GM10248 (cell line): ENCODE measurements around the gene EXOSC2.

ENCODE experiments used
- CTCF ChIA-PET: fragments of 300-600 bp; sonication (Branson Sonifier 250); formaldehyde crosslinking; extraction: SDS; loops from one replicate; lab custom pipeline; 2021; ENCODE audit warnings: antibody characterized with exemption; lab: Yijun Ruan, JAX
- POLR2A ChIA-PET: fragments of 350-650 bp; sonication (Branson Sonifier 250); formaldehyde crosslinking; extraction: SDS; loops from one replicate; lab custom pipeline; 2020; ENCODE audit warnings: antibody characterized with exemption; lab: Yijun Ruan, JAX
- DNase-seq: peaks from one replicate; pipeline ENCODE4 v3.0.0; 2012; ENCODE audit errors: extremely low spot score
- TF ChIP-seq, protein P1 (sequence below): IDR thresholded peaks from 2 replicates; pipeline ENCODE4 v1.5.1; 2012; ENCODE audit warnings: mild to moderate bottlenecking, low read depth; ENCODE audit errors: extremely low read depth, missing control alignments, control extremely low read depth

The EXOSC2 gene

DNA sequence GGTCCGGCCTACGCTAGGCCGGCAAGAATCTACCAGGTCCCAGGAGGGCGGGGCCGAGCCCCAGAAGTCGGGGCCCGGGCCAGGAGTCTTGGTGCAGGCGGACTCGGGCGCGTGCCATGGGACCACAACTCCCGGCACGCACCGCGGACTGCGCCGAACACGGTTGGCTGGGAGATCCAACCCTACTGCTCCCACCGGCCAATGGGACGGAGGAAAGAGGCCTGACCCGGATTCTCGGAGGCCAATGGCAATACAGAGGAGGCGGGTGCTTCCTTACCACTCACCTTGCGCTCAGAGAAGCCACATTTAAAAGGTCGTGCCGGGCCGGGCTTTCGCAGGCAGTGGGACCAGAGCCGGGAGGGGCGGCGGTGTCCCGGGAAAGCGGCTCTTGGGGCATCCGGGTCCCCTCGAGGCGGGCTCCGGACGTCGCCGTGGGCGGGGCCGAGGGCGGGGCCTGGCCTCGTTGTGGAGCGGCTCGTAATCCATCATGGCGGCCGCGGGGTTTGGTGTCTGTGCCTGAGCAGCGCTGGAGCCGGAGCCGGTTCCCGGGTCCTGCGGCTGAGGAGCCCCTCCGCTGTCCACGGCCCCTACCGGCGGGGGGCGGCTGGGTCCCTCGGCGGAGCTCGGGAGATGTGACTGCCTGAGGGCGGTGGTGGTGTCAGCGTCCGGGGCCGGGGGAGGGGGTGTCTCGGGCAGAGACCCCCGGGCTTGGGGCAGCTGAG lies 19.1 kb downstream of the EXOSC2 start:
- DNase-seq: peak; percentile 98
- CTCF ChIA-PET: interaction anchor here (0.8 to 15.1 kb wide), 3 partner anchors 11 to 154 kb away, joined by 3 to 318 read pairs (median 17); no protein-coding TSS in a partner anchor
- POLR2A ChIA-PET: interaction anchor here (0.6 kb wide), 1 partner anchor 19 kb away, joined by 5 read pairs; the partner anchor contains the start of gene EXOSC2
- TF ChIP-seq, protein P1, sequence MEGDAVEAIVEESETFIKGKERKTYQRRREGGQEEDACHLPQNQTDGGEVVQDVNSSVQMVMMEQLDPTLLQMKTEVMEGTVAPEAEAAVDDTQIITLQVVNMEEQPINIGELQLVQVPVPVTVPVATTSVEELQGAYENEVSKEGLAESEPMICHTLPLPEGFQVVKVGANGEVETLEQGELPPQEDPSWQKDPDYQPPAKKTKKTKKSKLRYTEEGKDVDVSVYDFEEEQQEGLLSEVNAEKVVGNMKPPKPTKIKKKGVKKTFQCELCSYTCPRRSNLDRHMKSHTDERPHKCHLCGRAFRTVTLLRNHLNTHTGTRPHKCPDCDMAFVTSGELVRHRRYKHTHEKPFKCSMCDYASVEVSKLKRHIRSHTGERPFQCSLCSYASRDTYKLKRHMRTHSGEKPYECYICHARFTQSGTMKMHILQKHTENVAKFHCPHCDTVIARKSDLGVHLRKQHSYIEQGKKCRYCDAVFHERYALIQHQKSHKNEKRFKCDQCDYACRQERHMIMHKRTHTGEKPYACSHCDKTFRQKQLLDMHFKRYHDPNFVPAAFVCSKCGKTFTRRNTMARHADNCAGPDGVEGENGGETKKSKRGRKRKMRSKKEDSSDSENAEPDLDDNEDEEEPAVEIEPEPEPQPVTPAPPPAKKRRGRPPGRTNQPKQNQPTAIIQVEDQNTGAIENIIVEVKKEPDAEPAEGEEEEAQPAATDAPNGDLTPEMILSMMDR: no peak

DNA sequence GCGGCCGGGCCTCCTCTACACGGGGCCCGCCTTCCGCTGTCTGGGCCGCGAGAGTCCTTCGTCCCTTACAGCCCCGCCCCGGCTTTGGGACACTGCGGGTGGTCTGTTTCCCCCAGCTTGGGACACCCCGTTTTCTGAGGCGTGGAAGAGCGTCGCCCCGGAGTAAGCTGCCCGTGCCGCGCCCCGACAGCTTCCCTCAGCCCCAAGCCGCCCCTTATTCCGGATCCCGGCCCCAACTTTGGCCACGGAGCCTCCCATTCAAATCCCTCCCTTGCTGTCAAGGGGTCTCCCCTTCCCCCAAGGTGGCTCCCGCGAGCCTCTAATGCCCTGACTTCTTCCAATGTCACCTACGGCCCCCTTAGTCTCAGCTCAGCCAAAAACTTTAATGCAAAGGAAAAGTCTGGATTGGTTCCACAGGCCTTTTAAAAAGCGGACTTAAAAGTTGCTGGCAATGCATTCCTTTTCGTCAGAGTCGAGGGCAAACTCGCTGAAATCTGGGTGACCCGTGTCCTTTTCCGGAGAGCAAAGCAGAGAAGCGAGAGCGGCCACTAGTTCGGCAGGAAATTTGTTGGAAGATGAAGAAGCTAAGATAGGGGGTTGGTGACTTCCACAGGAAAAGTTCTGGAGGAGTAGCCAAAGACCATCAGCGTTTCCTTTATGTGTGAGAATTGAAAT lies 19.8 kb downstream of the EXOSC2 start:
- ChIA-PET POLR2A (no interaction called here), CTCF (interaction anchor here (0.8 to 3.0 kb wide), 4 partner anchors 12 to 149 kb away, joined by 3 to 17 read pairs (median 4); no protein-coding TSS in a partner anchor)
- TF ChIP-seq, protein P1: no peak
- DNase-seq: peak; percentile 35

DNA sequence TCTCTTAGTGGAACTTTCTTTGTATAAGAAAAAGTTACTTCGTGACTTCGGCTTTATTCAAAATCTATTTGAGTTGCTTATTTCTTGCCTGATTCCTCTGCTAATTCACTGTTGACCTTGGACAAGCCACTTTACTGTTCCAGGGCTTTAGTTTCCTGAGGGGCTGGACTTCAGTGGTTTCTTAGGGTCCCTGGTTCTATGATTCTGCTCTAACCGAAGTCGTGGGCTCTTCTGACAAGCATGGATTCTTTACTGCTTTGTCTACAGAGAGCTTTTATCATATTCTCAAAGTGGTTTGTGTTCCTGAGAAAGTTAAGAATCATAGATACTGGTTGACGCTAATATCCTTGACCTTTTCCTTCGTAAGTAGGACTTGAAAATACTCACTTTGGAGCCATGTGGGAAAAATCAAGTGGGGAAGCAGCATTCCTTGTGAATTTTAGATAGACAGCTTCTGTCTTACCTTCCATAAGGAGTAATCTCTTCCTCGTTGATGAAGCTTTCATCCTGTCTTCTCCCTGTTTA lies 21.1 kb downstream of the EXOSC2 start:
- TF ChIP-seq, protein P1: no peak
- no peak for DNase-seq
- ChIA-PET CTCF (interaction anchor here (0.7 to 3.0 kb wide), 8 partner anchors 8 to 155 kb away, joined by 3 to 17 read pairs (median 6); no protein-coding TSS in a partner anchor), POLR2A (no interaction called here)

DNA sequence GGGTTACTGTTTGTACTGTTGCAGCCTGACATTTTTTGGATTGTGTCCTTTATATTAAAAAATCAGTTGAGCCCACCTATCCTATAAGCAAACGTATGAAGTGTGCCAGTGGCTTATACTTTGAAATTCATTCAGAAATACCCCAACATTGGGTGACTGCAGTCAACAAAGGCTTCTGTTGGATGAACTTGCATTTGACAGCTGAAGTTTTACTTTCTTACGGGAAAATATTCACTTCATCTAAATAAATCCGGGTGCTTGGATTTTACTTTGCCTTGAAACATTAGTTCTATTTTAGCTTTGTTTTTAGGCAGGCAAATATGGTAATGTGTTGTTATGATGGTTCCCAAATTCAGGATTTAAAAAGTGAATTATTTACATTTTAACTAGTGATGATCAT lies 21.7 kb downstream of the EXOSC2 start:
- DNase-seq: no peak
- ChIA-PET POLR2A (no interaction called here), CTCF (interaction anchor here (0.7 to 3.0 kb wide), 6 partner anchors 8 to 155 kb away, joined by 3 to 17 read pairs (median 7); no protein-coding TSS in a partner anchor)
- TF ChIP-seq, protein P1: no peak

DNA sequence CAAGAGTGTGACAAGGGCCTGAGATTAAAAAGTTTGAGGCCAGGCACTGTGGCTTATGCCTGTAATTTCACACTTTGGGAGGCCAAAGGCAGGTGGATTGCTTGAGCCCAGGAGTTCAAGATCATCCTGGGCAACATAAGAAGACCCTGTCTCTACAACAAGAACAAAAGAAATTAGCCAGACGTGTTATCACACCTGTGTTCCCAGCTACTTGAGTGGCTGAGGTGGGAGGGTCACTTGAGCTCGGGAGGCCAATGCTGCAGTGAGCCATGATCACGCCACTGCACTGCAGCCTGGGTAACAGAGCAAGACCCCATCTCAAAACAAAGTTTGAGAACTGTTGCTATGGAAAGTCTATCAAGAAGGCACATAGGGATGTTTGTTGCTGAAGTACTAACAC lies 25.0 kb downstream of the EXOSC2 start:
- POLR2A ChIA-PET: no interaction called here
- no peak for DNase-seq
- CTCF ChIA-PET: interaction anchor here (1.6 to 1.9 kb wide), 3 partner anchors 11 to 17 kb away, joined by 5 to 7 read pairs (median 6); no protein-coding TSS in a partner anchor
- TF ChIP-seq, protein P1: no peak

DNA sequence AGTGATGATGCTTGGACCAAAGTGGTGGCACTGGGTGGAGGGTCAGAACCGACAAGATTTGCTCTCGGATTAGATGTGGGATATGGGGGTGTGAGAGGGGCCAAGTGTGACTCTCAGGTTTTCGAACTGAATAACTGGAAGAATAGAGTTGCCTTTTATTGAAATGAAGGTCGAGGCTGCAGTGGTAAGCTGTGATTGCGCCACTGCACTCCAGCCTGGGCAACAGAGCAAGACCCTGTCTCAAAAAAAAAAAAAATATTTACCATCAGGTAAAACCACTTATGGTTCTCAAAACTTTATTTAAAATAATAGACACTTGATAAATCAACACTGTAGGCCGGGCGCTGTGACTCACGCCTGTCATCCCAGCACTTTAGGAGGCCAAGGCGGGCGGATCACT lies 27.2 kb downstream of the EXOSC2 start:
- TF ChIP-seq, protein P1: no peak
- ChIA-PET POLR2A (interaction anchor here (0.7 kb wide), 1 partner anchor 327 kb away, joined by 5 read pairs; no protein-coding TSS in a partner anchor), CTCF (interaction anchor here (1.2 kb wide), 1 partner anchor 11 kb away, joined by 3 read pairs; no protein-coding TSS in a partner anchor)
- DNase-seq: no peak
